ENCODE measurements around the gene MRO.
A peak's percentile ranks its signal among the peaks of the same experiment; 100 is the strongest.

Gene MRO

GRCh38 chr18:50819728-50820378, at the start of gene MRO:
Gene MRO, minus strand, starts transcription at chr18:50820016. Its CDS starts 10,616 bp downstream, at chr18:50809400.
- peak; percentile 73 for FAIRE-seq
- peak; percentile 95 for TF ChIP-seq CTCF (IDR thresholded peaks at IDR 0.05; ENCODE audit: insufficient read depth, missing control alignments)
- DNase-seq (ENCODE audit: insufficient read length, low spot score), result peak; percentile 90

DNA sequence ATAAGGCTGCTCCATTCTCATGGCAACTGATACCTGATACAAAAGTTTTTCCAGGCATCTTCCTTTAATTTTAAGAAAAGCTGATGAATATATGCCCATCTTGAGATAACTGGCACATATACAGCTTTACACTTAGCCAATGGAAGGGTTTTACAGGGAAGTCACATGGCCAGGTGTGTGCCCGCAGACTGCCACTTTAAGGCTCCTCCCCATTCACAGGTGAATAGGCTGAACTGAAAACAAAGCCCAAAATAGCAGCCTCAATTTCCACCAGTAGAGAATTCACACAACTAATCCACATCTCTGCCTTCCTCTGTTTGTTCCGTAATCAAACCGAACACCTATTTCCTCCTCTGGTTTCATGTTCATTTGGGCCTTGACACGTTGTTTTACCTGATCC, 49.3 kb upstream of the MRO start:
- DNase-seq (ENCODE audit: insufficient read length, low spot score) (no peak), FAIRE-seq (no peak)
- TF ChIP-seq CTCF (IDR thresholded peaks at IDR 0.05; ENCODE audit: insufficient read depth, missing control alignments), result no peak

- no peak for FAIRE-seq
Measured at GRCh38 chr18:50866765-50867164, 46.9 kb upstream of the MRO start.

DNA sequence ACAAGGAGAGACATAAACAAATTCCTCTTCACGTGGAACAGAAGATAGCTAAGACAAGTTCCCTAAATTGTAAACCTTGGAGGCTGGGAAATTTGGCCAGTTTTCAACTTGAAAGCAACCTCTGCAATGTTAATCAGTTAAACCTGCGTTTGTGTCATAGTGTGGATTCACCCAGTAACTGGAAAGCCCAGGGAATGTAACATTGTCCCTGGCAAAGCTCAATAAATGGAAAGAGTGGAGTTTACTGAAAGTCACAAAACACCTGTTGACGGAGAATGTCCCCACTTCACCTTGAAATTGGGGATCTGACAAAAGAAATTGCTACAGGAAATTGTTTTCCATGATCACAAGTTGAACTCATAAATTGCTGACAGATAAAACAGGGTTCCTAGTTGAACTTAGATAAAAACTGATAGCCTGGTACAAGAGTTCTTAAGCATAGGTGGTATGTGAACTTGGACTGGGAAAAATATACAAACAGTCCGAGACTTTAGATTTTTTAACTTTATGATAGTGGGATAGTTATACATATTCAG, 44.1 kb upstream of the MRO start:
- FAIRE-seq (no peak), DNase-seq (ENCODE audit: insufficient read length, low spot score) (no peak)
- TF ChIP-seq CTCF (IDR thresholded peaks at IDR 0.05; ENCODE audit: insufficient read depth, missing control alignments), result no peak

More at GRCh38 chr18:50866765-50867164, 46.9 kb upstream of the MRO start:
- DNase-seq (ENCODE audit: insufficient read length, low spot score), result no peak
- peak; percentile 8 for TF ChIP-seq CTCF (IDR thresholded peaks at IDR 0.05; ENCODE audit: insufficient read depth, missing control alignments)

- FAIRE-seq (no peak), DNase-seq (ENCODE audit: insufficient read length, low spot score) (no peak)
- no peak for TF ChIP-seq CTCF (IDR thresholded peaks at IDR 0.05; ENCODE audit: insufficient read depth, missing control alignments)
Measured at GRCh38 chr18:50862401-50862800, 42.6 kb upstream of the MRO start.

- DNase-seq (ENCODE audit: insufficient read length, low spot score), result no peak
- FAIRE-seq, result no peak
- no peak for TF ChIP-seq CTCF (IDR thresholded peaks at IDR 0.05; ENCODE audit: insufficient read depth, missing control alignments)
Measured at GRCh38 chr18:50861617-50862016, 41.8 kb upstream of the MRO start.

- no peak for FAIRE-seq
Measured at GRCh38 chr18:50859793-50860555, 40.2 kb upstream of the MRO start.

More at GRCh38 chr18:50859793-50860555, 40.2 kb upstream of the MRO start:
- TF ChIP-seq CTCF (IDR thresholded peaks at IDR 0.05; ENCODE audit: insufficient read depth, missing control alignments), result no peak
- no peak for DNase-seq (ENCODE audit: insufficient read length, low spot score)
